ENCODE measurements around the gene SOCS3.
"Not testable (repeated sequence)": the region's sequence is repeated elsewhere in the genome, so short reads cannot be mapped to it uniquely, and the experiment has no call there.

Gene SOCS3

DNA sequence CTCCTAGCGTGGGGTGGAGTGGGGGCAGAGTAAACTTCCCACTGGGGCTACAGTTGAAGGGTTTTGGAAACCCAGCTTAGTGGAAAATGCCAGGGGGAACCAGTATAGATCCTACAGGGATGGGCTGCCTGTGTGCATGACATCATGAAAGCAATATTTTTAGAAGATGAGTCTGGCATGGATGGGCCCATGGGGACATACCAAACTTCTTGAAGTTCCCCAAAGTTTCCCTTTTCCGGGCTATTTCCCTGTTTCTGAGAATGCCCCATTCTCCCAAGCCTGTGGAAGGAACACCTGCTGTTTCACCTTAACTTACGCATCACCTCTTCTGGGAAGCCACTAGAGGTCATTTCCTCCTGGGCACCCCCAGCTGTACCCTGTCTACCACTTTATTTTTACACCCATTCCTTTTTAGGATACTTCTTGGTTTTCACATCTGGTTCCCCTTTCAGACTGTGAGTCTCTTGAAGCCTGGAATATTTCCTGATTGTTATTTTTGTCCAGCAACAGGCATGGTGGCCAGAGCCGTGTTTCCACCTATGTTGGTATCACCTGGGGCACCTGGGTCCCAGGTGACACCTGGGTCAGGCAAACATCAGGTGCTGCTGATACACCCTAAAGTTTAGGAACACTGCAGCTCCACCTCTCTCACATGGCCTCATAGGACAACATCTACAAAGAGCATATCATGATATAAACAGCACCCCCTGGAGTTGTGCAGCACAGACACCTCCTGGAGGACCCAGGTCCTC, 9.8 kb downstream of the SOCS3 start:
- no peak for DNase-seq (ENCODE audit: low spot score)

DNA sequence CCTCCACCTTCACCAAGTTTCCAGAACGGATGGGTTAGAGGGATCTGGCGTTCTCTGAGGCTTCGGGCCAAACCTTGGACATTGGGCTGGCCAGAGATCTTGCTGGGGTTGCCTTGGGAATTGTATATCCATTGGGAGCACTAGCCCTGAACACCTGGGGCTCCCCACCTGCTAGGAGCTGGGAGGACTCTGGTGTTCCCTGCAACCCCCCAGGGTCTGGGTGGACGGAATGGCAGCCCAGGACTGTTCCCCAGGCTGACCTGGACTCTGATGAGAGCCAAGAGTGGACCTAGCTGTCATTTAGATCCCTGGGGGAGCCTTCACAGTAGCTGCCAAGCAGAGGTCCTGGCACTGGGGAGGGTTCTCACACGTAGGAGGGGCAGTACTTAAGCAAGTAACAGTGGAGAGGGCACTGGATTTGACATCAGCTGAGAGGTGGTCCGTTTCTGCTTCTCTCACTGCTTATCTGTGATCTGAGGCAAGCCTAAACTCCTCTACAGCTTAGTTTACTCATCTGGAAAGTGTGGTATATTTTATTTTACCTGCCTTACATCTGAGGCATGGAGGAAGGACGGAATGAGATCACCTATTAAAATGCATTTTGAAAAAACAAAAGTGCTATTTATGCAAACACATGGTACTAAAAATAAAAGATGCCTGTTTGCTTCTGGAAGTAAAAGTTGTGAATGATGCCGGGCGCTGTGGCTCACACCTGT, 11.7 kb downstream of the SOCS3 start:
- DNase-seq (ENCODE audit: low spot score) = no peak

DNA sequence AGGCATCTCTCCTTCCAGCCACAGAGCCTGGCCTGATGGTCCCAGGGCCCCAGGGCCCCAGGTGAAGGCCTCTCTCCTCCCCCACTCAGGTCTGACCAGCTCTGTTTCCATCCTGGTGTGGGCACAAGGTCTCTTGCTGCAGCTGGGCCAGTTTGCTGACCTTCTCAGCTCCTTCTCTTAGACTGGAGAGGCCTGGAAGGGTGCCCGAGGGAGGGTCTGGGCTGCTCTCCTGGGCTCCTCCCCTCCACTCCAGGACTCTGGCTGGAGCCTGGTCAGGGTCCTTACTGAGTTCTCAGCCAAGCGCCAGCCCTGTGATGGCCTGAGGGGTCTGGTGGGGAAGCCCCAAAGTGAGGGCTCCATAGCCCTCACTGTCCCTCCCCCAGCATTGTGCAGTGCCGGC, 12.4 kb downstream of the SOCS3 start:
- no peak for DNase-seq (ENCODE audit: low spot score)

DNA sequence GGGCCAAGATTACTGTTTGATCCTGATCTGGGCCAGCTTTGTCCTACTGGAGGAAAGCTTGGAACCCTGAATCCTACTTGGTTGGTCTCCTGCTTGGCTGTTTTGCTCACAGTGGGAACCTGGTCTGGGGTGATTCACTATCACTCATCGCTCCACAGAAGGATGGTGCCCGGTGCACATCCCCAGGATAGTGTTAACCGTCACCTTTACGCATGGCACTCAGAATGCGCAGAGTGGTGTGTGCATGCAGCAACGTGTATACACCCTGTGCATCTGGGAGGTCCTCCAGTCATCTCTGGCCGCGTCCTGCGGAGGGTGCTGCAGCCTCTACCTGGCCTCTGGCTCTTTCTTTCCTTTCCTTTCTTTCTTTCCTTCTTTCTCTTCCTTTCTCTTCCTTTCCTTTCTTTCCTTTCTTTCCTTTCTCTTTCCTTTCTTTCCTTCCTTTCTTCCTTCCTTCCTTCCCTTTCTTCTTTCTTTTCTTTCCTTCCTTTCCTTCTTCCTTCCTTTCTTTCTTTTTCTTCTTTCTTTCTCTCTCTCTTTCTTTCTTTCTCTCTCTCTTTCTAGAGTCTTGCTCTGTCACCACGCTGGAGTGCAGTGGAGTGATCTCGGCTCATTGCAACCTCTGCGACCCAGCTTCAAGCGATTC, 13.1 kb downstream of the SOCS3 start:
- DNase-seq (ENCODE audit: low spot score) = no peak

DNA sequence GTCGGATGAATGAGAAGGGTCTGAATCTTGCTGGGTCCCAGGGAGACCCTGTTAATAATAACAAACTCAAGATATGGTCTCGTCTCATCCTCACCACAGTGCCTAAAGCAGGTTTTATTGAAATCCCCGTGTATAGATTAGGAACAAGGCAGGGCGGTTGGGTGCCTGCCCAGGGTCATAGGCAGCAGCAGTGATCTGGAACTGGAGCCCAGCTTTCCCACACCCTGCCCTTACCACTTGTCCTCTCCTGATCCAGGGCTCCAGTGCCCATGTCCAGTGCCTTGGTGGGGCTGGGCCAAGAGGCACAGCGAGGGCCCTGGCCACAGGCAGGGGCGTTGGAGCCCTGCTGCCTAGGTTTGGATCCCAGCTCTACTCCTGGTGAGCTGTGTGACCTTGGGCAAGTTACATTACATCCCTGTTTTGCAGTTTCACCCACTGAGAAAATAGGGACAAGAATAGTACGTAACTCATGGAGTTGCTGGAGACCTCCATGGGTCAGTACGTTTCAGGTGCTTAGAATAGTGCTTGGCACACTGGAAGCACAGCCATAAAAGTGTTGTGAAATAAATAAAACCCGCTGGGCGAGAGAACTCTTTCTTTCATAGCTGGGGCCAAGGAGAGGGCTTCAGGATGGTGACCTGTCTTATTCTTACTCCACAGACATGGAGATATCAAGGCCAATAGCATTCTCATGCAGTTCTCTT, 13.9 kb downstream of the SOCS3 start:
- DNase-seq (ENCODE audit: low spot score) = no peak

DNA sequence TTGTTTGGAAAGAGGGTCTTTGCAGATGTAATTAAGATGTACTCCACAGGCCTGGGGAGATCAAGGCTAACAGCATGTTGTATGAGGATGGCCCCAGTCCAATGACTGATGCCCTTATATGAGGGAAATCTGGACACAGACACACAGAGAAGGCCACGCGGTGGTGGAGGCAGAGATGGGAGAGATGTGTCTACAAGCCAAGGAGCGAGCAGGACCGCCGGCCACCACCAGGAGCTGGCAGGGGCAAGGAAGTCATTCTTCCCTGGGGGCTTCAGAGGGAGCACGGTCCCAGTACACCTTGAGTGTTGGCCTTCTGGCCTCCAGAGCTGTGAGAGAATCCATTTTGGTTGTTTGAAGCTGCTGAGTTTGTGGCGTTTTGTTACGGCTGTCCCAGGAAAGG, 14.7 kb downstream of the SOCS3 start:
- DNase-seq (ENCODE audit: low spot score) = no peak

DNA sequence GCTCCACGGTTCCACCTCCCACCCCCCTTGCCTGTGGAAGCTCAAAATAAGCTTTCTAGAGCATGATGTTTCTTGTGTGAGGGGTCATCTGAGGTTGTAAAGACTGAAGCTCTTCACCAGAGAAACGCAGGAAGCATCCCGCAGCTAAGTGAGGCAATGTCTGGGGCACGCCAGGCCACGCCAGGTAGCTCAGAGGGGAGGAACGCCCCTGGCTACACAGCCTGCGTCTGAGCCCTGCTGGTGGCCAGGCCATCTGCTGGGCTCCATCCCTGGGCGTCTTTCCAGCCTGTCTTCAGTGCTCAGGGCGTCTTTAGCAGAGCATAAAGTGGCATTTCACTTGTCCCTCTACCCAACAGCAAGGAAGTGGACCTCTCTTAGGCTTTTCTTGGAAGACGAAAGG, 15.2 kb downstream of the SOCS3 start:
- DNase-seq (ENCODE audit: low spot score) = no peak

DNA sequence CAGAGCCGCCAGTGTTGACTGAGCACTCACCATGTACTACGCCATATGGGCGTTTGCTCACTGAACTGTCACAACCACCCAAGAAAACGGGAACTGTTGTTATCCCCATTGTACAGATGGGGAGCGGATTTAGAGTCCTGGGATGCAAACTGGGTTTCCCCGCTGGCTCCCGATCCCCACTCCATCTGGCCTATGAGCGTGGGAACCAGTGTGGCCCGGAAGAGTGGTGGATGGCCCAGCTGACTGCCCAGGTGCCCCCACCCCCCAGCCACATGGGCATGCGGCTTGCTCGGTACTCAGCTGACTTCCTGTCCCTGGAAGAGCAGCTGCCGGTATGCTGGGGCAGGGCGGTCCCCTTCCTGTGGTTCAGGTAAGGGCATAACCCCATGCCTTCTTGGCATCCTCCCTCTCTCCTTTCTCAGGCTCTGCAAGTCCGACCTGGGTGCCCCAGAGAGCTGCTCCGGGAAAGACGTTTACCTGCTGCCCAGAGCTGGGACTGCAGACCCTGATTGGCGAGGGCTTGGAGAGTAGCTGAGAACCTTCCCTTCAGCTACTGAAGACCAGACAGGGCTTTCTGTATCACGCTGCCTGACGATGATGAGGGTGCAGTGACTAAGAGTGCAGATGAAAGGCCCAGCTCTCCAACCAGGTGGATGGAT, 16.2 kb downstream of the SOCS3 start:
- no peak for DNase-seq (ENCODE audit: low spot score)

DNA sequence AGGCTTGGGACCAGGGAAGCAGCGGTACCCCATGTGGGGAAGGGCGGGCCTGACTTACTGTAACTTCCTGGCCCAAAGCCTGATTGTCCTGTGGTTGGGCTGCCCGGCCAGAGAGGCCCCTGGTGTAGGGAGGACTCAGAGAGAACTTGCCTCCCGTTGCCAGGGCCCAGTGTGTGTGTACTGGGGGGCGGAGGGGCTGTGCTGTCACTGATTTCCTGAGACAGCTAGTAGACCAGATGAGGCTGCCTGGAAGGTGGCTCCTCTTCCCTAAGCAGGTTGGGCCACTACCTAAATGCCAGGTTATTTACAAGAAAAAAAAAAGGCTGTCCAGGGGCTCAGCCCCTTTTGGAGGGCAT, 16.7 kb downstream of the SOCS3 start:
- DNase-seq (ENCODE audit: low spot score) = no peak

DNA sequence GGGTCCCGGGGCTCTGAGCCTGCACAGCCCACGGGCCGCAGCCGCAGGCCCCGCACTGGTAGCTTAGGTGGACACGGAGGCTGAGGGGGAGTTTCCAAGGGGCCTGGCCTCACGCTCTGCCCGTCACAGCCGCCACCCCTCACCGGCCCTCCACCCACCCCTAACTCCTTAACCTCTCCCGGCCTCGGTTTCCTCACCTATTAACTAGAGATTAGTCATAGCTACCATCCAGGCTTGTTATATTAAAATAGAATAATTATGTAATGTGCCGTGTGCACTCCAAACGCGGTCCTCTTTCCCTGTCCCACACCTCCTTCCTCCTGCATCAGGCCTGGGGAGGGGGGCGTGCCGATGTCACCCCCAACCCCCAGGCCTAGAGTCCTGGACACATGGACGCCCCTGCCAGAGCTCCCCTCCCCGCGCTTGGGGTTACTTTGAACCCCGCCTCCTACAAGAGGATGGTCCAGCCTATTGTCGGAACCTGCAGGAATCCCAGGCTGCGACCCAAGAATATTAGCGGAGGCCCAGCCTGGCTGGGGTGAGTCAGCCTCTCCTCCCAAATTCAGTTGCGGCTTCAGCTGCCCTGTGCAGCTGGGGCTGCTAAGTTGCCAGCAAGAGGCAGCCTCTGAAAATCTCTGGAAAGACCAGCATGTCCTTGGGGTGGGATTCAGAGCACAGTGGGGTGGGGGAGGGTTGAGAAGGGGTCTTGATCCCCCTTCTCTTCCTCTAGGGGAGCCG, 17.3 kb downstream of the SOCS3 start:
- DNase-seq (ENCODE audit: low spot score) = no peak

DNA sequence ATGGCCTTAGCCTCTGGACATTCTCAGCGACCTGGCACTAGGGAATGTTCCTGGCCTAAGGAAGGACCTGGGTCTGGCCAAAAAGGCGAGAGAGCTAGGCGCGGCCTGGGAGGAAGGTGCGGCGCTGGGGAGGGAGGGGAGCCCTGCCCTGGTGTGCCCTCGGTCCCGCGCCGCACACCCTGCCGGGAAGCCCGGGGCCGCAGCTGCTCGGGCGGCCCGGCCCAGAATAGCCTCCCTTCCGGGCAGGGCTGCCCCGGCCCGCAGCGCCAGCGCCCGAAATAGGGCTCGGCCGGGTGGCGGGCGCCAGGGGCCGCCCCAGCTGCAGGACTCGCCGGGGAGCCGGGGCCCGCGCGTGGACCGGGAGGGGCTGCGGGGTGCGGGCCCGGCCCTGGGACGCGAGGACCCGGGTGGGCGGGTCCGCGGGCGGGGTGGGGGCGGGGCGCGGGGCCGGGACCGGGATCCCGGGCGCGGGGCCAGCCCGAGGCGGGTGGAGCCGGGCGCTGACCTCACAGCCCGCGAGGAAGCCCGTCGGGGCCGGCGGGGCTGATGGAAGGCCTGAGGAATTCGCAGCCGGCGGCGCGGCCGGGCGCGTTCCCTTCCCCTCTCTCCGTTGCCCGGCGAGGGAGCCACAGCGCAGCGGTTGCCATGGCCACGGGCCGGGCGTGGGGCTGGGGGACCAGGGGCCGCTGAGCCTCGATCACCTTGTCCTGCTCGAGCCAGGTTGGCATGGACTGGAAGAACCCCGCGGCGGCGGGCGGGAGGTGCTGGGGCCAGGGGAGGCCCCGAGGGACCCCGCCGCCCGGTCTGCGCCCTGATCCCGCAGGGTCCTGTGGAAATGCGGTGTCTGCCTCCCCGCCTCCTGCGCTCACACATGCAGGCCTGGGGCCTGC, 18.1 kb downstream of the SOCS3 start:
- peak; percentile 83 for DNase-seq (ENCODE audit: low spot score)

DNA sequence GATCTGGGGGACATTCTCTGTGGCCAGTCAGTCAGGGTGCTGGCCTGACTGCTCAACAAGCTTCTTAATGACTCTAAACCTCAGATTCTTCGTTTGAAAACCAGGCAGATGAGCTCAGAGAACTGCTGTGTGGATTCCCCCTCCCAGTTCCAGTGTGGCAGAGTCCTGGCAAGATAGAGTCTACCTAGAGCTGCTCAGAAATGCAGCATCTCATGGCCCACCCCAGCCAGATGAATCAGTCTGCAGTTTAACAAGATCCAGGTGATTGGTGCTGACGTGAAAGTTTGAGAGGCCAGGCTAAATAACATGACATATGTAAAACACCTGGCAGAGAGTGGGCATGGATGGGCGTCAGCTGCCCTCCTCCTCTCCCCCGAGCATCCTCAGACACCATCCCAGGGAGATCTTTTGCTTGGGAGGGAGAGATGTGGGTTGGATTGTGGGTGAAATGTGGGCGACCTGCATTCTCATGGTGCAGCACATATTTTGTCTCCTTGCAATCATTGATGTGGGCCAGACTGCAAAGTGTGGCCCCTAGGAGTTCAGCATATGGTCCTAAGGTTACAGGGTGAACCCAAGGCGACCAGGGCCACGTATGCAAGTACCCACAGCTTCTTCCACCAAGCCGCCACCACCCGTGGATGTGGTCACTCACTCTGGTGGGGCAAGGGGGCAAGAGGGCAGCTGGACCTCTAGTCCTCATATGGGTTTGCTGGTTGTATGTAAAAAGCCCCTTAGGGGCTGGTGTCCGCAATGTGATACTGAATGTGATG, 19.5 kb downstream of the SOCS3 start:
- DNase-seq (ENCODE audit: low spot score) = no peak

DNA sequence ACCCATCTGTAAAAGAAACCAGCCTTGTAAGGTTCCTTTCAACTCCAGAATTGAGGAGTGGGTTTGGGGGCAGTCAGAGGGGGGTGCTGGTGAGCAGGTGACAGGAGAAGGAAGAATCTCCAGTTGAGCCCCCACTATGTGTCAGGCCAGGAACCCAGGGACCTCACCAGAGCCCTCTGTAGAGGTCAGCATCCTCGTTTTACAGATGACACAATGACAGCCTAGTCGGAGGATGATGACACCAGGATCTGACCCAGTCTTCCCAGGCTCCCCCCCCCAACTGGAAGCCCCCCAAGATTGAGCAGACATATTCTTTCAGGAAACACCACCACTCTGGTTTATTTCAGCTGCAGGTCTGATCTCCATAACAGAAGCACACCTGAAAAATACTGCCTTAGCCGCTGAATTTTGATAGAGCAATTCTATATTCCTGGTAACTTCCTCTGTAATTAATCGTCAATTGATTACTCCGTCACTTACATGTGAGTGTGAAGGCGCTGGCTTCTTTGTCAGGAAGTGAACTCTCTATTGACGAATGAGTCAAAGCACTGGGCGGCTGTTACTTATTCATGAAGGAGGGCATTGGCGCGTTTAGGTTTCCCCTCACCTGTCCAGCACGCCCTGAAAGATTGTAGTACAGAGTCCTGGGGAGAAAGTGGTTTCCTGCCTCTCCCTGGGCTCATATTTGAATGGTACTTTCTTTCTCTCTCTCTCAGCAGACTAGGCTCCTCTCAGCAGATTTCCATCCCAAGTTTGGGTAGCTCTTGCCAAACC, 21.2 kb downstream of the SOCS3 start:
- DNase-seq (ENCODE audit: low spot score) = no peak

DNA sequence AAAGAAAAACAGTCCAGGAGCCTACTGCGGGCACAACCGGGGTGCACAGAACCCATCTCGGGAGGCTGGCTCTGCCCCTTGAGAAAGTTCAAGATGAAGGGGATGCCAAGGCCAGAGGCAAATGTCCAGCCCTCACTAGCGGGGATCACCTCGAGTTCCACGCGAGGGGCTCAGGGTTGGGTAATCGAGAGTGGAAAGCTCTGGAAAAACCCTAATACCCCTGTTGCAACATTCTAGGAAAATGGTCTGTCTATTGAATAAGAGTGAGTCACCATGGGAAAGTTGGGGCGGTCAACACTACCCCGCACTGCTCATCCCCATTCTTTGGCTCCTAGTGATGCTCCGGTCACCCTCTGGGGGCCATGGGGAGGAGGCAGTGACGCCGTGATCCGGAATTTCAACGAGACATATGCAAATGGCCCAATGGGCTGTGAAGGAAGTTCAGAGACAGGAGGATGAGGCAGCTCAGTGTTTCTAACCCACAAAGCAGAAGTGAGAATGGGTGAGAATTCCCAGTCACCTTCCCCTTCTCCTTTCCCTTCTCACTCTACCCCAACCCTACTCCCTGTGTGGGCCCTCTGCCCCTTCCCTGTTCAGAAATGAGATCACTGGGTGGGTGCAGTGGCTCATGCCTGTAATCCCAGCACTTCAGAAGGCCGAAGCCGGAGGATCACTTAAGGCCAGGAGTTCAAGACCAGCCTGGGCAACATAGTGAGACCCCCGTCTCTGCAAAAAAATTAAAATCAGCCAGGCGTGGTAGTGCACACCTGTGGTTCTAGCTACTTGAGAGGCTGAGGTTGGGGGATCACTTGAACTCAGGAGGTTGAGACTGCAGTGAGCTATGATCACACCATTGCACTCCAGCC, 22.4 kb downstream of the SOCS3 start:
- DNase-seq (ENCODE audit: low spot score) = no peak

DNA sequence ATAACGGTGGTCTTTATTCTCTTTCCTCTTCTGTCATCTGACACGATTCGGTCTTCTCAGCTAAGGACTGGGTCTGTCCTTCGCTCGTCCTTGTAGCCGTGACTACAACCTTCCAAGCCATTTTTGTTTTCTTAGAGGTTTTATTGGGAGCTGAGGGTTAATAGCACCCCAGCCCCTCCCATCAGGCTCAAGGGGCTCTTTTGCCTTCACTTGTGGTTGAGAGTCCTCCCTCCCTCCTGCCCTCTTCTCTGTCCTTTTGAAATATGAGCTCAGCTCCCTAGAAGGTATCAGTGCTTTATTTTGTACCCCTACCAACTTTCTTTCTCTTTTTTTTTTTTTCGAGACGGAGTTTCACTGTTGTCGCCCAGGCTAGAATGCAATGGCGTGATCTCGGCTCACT, 24.7 kb downstream of the SOCS3 start:
- no peak for DNase-seq (ENCODE audit: low spot score)

DNA sequence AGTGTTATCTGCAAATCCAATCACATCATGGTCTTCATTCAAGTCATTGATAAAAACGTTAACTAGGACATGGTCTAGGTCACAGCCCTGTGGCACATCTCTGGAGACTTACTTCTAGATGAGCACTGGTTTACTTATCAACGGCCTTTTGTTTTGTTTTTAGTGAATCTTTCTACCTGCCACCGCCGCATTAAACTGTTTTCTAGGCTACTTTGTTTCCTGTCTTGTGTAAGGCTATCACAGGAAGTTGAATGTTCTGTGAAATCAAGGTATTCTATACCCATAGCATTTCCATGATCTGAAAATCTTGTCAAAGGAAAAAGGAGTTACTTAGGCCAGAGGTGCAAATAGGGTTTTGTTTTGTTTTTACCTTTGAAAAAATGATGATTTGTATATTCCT, 26.9 kb downstream of the SOCS3 start:
- no peak for DNase-seq (ENCODE audit: low spot score)

DNA sequence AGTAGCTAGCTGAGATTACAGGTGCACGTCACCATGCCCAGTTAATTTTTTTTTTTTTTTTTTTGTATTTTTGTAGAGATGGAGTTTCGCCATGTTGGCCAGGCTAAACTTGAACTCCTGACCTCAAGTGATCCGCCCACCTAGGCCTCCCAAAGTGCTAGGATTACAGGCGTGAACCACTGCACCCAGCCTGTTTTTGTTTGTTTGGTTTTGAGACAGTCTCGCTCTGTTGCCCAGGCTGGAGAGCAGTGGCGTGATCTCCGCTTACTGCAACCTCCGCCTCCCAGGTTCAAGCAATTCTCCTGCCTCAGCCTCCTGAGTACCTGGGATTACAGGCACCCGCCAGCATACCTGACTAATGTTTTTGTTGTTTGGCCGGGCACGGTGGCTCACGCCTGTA, 28.5 kb downstream of the SOCS3 start:
- DNase-seq (ENCODE audit: low spot score) = not testable (repeated sequence)

Measured in putamen (tissue), 1 donor.